CD4-positive, alpha-beta T cell (primary cell): ENCODE measurements around the gene DCUN1D2. TPM values are rescaled to one million over a fixed set of nuclear protein-coding genes. Genes with fewer than 3 reads are reported as not detected.

Source experiments
- ATAC-seq: fragments of 200-7000 bp; cut with Tn5 transposase; one replicate; pipeline ENCODE4 v1.10.0; 2022; ENCODE audit warnings: mild to moderate bottlenecking; ENCODE audit not compliant: poor library complexity
- CTCF ChIA-PET: fragments of 350-600 bp; sonication (Branson Sonifier 250); formaldehyde crosslinking; loops from one replicate; lab custom pipeline; 2021; ENCODE audit warnings: antibody characterized with exemption, inconsistent platforms; lab: Charles Lee
- POLR2A ChIA-PET: fragments of 350-600 bp; sonication (Branson Sonifier 250); formaldehyde crosslinking; loops from one replicate; lab custom pipeline; 2021; ENCODE audit warnings: antibody characterized with exemption, inconsistent platforms; lab: Charles Lee
- DNase-seq, 14 experiments: peaks; one replicate each; pipeline ENCODE4 v3.0.0-alpha.2; 2013 to 2020; ENCODE audit warnings: mixed read lengths in 2 of 14
- H3K27ac ChIP-seq, 2 donors: one replicate each; pipeline versions ENCODE4 v1.5.1 to v1.7.0; 2013; ENCODE audit warnings: low read length in 2 of 2, low read depth in 1 of 2, mild to moderate bottlenecking in 1 of 2
- H3K27me3 ChIP-seq, 2 experiments: 1 replicate in 1 of 2; 2 replicates in 1 of 2; pipeline versions ENCODE4 v1.6.1 to v1.7.0; 2013; ENCODE audit warnings: low read length in 2 of 2, control low read depth in 1 of 2, mild to moderate bottlenecking in 1 of 2, moderate library complexity in 1 of 2; ENCODE audit not compliant: insufficient read depth in 2 of 2, control insufficient read depth in 1 of 2
- H3K36me3 ChIP-seq: one replicate; pipeline ENCODE4 v1.6.1; 2013; ENCODE audit warnings: low read length, control low read depth; ENCODE audit not compliant: insufficient read depth
- H3K4me1 ChIP-seq: one replicate; pipeline ENCODE4 v1.6.1; 2013; ENCODE audit warnings: low read length, control low read depth; ENCODE audit not compliant: insufficient read depth
- H3K4me3 ChIP-seq: one replicate; pipeline ENCODE4 v1.5.1; 2013; ENCODE audit warnings: mild to moderate bottlenecking, low read length, moderate library complexity
- H3K9me3 ChIP-seq, 2 experiments: 1 replicate in 1 of 2; 2 replicates in 1 of 2; pipeline versions ENCODE4 v1.6.1 to v1.7.0; 2013; ENCODE audit warnings: low read length in 2 of 2, mild to moderate bottlenecking in 2 of 2, control low read depth in 1 of 2, moderate library complexity in 1 of 2; ENCODE audit not compliant: control insufficient read depth in 1 of 2, insufficient read depth in 1 of 2
- H3K27ac Mint-ChIP-seq: one replicate; pipeline ENCODE4 v1.8.0; 2020; ENCODE audit warnings: mixed read lengths
- H3K27me3 Mint-ChIP-seq: one replicate; pipeline ENCODE4 v1.8.0; 2021; ENCODE audit warnings: mixed read lengths
- H3K36me3 Mint-ChIP-seq: one replicate; pipeline ENCODE4 v1.8.0; 2021; ENCODE audit warnings: low read depth, mixed read lengths
- H3K4me1 Mint-ChIP-seq: one replicate; pipeline ENCODE4 v1.8.0; 2021; ENCODE audit warnings: low read depth, mixed read lengths
- H3K4me3 Mint-ChIP-seq: one replicate; pipeline ENCODE4 v1.8.0; 2020; ENCODE audit warnings: mild to moderate bottlenecking, mixed read lengths
- H3K9me3 Mint-ChIP-seq: one replicate; pipeline ENCODE4 v1.8.0; 2020; ENCODE audit warnings: mixed read lengths
- CTCF ChIP-seq: fragments of 200-600 bp; IDR thresholded peaks from one replicate; pipeline ENCODE4 v1.8.0; 2022; ENCODE audit warnings: antibody characterized with exemption, mild to moderate bottlenecking
- intact Hi-C, 2 experiments: fragments of 100-400 bp; cut with DNase I in 1 of 2; cut with micrococcal nuclease in 1 of 2; formaldehyde crosslinking; loops; one replicate each; pipeline versions ENCODE4 v1.15.1 to v1.9.0; 2023 to 2025; cut with DNase I, micrococcal nuclease
- total RNA-seq, 174 experiments: library from RNA in 2 of 174; stranded (reverse) in 2 of 174; gene quantifications; one replicate each; pipeline ENCODE4 v1.2.3 and lab custom pipeline; 2021 to 2026

DCUN1D2 gene
- total RNA-seq, 2 experiments from 2014 or later, result 16.2 to 18.9 TPM

DNA sequence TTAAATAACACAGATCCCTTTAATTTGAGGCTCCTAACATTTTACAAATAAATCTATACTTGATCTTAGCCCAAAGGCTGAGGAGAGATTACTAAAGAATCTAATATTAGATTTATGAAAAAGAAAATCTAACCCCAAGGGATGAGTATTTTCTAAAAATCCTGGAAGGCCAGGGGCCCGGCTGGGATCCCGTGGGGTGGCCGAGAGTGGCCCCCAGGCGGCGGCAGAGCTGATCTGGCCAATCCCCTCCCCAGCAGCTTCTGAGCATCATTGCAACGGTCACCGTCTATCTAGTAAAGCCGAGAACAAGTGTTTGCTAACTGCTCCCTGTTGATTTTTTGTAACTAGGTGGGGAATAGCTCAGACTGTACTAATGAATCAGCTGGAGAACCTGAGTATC is 74.7 kb downstream of the DCUN1D2 start:
- CTCF ChIA-PET, result no interaction called here

GRCh38 chr13:113415032-113415431 is 75.5 kb downstream of the DCUN1D2 start:
- DNase-seq (no peak), ATAC-seq (no peak)
- H3K36me3 Mint-ChIP-seq, result no peaks in the 10 kb centered on the region
- no peak overlapping the region for H3K27ac Mint-ChIP-seq
- intact Hi-C loops, result no loop called here
- Histone ChIP-seq H3K27ac (no peak overlapping the region), H3K4me3 (no peak overlapping the region), H3K4me1 (no peaks in the 10 kb centered on the region), H3K9me3 (peaks cover 0 to 26% of the 10 kb centered on the region in 2 experiments), H3K36me3 (no peaks in the 10 kb centered on the region), H3K27me3 (peaks cover 0 to 3% of the 10 kb centered on the region in 2 experiments)
- H3K27me3 Mint-ChIP-seq, result peaks cover 6% of the 10 kb centered on the region
- H3K4me1 Mint-ChIP-seq, result no peaks in the 10 kb centered on the region
- POLR2A ChIA-PET, result no interaction called here
- no peak overlapping the region for H3K4me3 Mint-ChIP-seq
- TF ChIP-seq CTCF, result no peak
- CTCF ChIA-PET, result no interaction called here
- H3K9me3 Mint-ChIP-seq, result peaks cover 2% of the 10 kb centered on the region

More for the DNA sequence above, 74.7 kb downstream of the DCUN1D2 start:
- H3K27me3 ChIP-seq, result peaks cover 0 to 3% of the 10 kb centered on the region in 2 experiments
- H3K4me3 ChIP-seq, result no peak overlapping the region
- H3K9me3 Mint-ChIP-seq, result peaks cover 2% of the 10 kb centered on the region
- no peak for DNase-seq
- ATAC-seq, result no peak
- no peak overlapping the region for H3K27ac ChIP-seq
- TF ChIP-seq CTCF, result no peak
- POLR2A ChIA-PET, result no interaction called here
- no peaks in the 10 kb centered on the region for H3K36me3 Mint-ChIP-seq
- peaks cover 0 to 26% of the 10 kb centered on the region in 2 experiments for H3K9me3 ChIP-seq
- intact Hi-C loops, result no loop called here
- H3K27ac Mint-ChIP-seq, result no peak overlapping the region
- no peaks in the 10 kb centered on the region for H3K4me1 Mint-ChIP-seq
- H3K27me3 Mint-ChIP-seq, result peaks cover 6% of the 10 kb centered on the region
- no peaks in the 10 kb centered on the region for H3K36me3 ChIP-seq
- H3K4me1 ChIP-seq, result no peaks in the 10 kb centered on the region
- no peak overlapping the region for H3K4me3 Mint-ChIP-seq

DNA sequence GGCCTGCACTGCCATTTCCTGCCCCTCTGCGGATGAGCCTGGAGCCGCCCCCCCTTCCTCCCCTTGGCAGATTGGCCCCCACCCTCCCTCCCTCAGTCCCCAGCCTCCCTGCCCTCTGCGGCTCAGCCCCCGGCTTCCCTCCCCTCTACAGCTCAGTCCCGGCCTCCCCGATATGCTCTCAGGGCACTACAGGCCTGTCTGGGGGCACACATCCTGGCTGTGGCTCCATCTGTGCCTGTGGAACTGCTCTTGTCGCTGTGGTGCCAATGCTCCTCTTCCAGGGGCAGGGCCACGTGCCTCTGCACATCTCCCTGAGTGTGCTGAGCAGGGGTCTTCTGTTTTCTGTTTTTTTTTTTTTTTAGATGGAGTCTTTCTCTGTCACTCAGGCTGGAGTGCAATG is 76.2 kb downstream of the DCUN1D2 start:
- H3K27ac ChIP-seq, result no peak overlapping the region
- Mint-ChIP-seq H3K36me3 (no peaks in the 10 kb centered on the region), H3K4me3 (no peak overlapping the region), H3K9me3 (peaks cover 2% of the 10 kb centered on the region), H3K27ac (no peak overlapping the region), H3K27me3 (peaks cover 6% of the 10 kb centered on the region), H3K4me1 (no peaks in the 10 kb centered on the region)
- ATAC-seq (no peak), DNase-seq (no peak)
- ChIA-PET POLR2A (no interaction called here), CTCF (no interaction called here)
- intact Hi-C loops, result no loop called here
- H3K27me3 ChIP-seq, result peaks cover 0 to 3% of the 10 kb centered on the region in 2 experiments
- no peaks in the 10 kb centered on the region for H3K36me3 ChIP-seq
- peaks cover 0 to 26% of the 10 kb centered on the region in 2 experiments for H3K9me3 ChIP-seq
- no peak overlapping the region for H3K4me3 ChIP-seq
- TF ChIP-seq CTCF, result no peak
- no peaks in the 10 kb centered on the region for H3K4me1 ChIP-seq
